CD4-positive, alpha-beta T cell treated with Interleukin-1 beta for 1 hour (primary cell): ENCODE measurements around the gene SOD3.

Source experiments
- DNase-seq, 2 donors: peaks; one replicate each; pipeline ENCODE4 v3.0.0-alpha.2; 2020 to 2022

The SOD3 gene

DNA sequence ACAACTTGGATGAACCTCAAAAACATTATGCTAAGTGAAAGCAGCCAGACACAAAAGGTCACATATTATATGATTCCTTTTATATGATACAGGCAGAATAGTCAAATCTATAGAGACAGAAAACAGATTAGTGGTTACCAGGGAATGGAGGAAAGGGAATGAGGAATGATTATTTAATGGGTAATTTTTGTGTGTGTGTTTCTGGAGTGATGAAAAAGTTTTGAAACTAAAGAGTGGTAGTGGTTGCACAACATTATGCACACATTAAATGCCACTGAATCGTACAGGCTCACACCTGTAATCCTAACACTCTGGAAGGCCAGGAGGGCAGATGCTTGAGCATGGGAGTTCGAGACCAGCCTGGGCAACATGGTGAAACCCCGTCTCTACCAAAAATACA lies 19.6 kb upstream of the SOD3 start:
- no peak for DNase-seq

DNA sequence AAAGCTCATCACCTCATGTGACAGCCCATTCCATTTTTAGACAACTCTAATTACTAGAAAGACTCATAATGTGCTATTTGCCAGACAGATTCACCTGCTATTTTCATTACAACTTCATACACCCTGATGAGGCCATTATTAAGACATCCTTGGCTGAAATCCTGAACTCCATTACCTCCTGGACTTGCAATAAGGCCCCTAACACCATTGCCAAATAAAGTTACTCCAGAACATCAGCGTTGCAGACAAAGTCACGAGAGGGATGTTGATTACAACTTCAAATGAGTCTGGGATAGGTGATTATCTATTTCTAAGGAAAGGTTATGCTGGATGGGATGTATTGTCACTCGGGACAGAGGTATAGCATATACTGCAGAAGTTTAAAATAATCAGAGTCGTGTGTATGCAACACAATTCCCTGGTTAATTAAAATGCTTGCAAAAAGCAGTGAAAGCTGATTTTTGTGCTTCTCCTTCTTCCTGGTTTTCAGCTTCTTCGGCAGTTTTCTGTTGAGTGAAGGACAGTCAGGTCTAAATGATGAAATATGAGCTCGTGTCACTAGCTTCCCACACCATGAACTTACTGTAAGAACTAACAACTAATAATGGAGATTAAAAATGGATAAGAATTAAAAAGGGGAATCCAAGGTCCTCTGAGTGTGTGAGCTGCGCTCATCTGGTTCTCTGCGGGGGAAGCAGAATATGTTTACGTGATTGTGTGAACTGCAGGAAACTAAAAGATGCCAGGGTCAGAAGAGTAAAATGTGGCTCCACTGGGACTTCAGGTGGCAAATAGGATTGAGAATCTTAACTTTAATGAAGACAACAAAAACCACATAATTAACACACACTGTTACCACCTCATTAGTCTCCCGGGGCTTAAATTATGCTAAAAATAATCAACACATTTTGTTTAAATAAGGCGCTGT lies 17.6 kb upstream of the SOD3 start:
- DNase-seq: no peak

DNA sequence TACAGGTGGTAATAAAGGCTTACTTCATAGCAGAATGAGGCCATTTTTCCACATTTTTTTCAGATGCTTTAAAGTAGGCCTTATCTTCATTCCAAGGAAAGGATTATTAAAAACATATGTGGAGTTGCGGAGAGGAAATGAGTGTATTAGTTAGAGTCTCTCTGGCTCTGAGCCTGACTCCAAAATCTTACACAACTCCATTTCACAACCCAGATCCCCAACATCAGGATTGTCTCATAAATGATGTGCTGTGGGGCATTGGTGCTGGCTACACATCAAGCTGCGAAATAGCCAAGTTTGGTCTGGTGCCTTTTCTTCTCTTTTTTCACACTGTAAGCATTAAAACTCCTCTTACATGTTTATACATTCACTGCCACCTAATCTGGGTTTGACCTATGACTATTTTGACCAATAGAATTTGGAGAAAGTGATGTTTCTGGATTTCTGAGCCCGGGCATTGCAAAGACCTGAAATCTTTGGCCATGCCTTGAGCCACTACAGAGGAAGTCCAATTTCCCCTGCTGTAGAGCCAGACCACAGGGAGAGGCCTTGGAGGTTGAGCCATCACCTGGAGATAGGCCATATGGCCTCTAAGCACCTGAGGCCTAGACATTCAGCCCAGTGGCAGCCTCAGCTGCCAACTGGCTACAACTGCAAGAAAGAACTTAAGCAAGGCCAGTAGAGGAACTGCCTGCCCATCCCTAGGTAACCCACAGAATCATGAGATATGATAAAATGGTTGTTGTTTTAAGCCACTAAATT lies 16.7 kb upstream of the SOD3 start:
- DNase-seq: no peak

DNA sequence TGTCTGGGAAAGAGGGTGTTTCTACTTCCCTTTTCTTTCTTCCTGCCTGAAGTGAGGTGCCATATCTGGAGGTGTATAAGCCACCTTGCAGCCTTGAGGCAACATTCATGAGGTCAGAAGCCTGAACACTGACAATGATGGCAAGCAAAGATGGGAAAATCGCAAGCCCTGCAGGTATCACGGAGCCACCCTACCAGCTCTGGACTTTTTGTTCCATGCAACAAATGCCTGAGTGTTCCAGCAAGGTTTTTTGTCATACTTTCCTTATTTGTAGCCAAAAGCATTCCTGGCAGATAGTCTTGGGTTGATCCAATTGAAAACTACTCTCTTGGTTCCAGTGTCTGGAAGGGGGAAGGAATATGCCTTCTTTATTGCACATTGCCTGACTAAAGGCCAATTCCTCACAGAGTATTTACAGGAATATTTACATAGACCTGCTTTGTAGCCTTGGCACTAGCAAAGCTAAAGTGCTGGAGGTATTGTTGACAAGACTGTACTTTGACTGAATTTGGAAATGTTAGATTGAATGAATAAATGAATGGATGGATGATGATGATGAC lies 14.4 kb upstream of the SOD3 start:
- DNase-seq: no peak

DNA sequence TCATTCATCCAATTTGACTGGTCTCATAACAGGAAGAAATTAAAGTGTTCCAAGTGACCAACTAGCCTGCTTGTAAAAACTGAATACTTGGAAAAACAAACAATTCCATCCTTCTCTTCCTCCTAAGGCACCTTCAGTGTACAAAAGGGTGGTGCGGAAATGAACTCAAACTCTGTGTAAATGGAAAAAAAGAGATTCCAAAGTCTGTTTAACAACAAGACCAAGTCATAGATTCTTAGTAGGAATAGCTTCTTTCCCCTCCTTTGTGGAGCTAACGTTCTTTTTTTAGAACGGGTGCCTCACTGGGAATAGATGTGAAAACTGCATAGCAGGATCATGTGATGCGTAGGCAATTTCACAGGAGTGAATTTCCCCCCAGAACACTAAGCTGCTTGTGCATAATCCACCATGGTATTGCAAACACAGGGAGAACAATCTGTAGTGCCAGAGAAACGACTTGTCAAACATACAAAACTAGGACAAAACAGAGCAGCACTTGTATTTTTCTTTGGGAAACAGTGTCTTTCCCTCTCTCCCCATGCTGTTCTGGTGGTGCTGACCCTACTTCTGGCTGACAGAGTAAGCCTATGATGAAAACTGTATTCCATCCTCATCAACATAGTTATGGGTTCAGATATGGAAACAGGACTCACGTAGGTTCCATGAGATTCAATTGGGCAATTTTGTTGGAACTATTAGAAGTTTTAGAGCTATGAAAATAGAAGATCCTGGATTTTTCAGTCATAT lies 13.2 kb upstream of the SOD3 start:
- DNase-seq: no peak

DNA sequence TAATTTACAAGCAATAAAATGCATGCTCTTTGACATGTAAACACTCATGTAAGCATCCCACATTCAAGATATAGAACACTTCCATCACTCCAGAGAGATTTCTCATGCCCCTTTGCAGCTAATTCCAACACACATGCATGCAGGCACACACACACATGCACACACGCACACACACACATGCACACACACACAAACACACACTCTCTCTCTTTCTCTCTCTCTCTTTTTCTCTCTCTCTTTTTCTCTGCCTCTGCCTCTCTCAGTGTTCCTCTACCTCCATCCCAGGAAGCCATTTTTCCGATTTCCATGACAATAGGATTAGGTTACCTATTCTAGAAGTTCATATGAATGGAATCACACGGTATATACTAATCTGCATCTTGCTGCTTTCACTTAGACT lies 11.9 kb upstream of the SOD3 start:
- no peak for DNase-seq

DNA sequence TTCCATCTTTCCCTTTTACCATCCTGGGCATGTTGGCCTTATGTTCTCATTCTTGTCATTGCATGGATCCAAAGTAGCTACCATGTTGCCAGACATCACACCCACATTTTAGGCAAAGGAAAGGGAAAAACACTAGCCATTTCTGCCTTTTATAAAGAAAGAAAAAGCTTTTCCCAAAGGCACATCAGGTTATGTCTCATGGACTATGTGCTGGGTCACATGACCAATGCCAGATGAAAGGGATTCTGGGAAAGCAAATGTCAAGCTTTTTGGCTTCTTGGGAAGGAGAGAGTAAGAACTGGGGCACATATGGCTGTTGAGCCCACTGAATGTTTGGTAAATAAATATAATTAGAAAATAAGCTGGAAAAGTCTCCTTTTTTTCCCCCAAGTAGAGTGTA lies 4.3 kb upstream of the SOD3 start:
- DNase-seq: no peak

DNA sequence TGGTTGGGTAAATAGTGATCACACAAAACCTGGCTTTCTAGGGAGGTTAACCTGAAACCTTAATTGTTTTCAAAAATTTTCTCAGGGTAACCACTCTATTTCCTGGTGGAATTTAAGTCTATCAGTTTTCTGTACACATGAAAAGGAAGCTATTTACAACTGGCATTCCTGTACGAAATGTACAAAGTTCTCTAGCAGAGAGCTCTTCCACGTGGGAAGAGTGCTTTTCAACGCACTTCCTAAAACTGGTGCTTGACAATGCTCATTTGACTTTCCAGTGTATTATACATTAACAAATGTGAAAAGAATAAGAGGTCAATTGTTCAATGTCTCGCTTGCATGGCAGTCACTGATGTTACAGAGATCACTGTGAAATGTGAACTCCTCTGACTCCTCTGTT lies 2.8 kb upstream of the SOD3 start:
- no peak for DNase-seq

DNA sequence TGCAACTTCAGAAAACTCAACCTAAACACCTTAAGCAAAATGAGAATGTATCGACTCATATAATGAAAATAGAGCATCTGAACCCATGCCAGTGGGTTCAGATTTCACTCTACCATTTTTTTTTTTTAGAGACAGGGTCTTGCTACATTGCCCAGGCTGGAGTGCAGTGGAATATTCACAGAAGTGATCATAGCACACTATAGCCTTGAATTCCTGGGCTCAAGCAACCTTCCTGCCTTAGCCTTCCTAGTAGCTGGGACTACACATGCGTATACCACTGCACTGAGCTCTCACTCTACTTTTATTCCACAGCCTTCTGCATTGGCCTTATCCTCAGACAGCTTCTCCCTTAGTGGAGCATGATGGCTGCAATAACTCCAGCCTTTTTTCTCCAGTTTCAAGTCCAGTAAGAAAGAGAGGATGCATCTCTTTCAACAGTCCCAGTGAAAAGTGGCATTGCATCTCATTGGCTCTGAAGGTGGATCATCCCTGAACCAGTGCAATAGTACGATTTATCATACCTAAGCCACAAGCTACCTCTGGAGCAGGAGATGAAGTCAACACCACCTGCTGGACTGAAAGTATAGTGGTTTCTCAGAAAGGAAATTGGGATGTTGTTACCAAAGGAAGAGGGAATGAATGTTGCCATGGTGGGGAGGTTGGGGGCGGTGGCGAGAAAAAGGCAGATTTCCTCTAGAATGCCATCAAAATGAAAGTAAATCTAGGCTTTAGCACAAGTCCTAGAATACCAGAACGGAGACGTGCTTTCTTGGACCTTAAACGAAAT lies 2.0 kb upstream of the SOD3 start:
- DNase-seq: no peak

DNA sequence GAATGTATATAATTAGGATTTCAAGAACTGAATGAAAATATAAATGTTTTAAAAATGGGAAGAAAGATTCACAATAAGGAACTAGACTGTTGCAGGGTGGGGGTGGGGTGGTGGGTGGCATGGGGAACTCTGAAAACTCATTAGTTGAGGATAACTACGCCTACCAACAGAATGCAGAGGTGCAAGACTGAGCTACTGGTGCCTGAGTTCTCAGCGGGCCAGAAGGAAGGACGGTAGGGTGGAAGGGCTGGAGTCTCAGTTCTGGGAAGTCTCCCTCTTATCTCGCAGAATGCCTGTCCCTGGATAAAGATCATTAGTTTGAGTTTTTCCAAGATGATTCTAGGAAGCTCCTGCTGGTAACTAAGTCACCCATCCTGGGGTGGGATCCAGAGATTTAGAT lies 1.3 kb upstream of the SOD3 start:
- DNase-seq: no peak

DNA sequence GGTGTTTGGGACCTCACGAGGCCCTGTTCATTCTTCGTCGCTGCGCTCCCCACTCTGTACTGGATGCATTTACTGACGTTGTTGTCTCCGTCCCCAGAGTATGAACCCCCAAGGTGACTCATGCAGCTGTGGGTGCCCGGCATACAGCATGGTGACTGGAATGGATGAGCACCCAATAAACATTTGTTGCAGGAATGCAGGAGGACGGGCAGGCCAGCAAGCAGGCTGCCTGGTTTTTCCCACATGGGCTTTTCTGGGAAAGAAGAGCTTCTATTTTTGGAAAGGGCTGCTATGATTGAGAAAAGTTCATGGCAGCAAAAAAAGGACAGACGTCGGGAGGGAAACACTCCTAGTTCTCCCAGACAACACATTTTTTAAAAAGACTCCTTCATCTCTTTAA lies 893 bp upstream of the SOD3 start:
- no peak for DNase-seq

DNA sequence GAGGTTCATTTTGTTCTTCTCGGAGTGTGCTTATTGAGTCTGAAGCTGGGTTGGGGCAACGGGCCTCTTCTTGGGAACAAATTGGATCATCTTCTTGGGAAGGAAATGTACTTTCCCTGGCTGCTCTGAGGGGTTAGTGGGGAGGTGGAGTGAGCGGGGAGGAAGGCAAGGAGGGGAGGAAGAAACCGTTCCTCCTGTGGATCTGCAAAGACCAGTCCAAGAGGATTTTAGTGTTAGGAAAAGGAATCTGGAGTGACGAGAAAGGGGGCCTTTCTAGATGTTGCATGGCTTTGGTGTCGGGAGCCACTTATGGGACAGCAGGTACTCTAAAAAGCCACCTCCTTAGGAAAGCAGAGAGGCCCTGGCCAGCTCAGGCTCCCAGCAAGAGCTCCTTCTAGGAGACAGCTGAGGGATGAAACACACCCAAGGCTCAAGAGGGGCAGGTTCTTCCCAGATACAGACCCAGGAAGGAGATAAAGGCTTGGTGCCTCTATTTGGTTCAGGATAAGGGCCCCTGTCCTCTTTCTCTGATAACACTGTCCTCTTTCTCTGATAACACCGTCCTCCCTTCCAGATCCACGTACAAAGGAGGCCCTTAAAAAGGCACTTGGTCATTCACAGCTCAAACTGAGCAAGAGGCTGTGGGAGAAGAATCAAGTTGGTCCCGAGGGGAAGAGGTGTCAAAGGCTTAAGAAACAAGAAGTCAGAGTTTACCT lies 451 bp downstream of the SOD3 start:
- no peak for DNase-seq

DNA sequence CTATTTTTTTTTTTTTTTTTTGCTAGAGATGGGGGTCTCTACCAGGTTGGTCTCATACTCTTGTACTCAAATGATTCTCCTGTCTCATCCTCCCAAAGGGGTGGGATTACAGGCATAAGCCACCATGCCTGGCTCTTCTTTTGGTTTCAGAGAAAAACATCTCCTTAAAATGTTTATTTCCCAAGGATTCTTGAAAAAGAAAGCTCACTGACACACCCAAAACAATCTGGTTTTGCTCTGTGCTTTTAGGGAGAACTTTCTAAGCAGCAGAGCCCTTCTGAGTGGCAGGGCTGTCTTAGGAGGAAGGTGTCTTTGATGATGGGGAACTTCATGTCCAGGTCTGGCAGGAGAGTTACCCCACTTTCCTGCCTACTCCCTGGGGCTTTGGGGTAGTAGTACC lies 1.2 kb downstream of the SOD3 start:
- DNase-seq: no peak

DNA sequence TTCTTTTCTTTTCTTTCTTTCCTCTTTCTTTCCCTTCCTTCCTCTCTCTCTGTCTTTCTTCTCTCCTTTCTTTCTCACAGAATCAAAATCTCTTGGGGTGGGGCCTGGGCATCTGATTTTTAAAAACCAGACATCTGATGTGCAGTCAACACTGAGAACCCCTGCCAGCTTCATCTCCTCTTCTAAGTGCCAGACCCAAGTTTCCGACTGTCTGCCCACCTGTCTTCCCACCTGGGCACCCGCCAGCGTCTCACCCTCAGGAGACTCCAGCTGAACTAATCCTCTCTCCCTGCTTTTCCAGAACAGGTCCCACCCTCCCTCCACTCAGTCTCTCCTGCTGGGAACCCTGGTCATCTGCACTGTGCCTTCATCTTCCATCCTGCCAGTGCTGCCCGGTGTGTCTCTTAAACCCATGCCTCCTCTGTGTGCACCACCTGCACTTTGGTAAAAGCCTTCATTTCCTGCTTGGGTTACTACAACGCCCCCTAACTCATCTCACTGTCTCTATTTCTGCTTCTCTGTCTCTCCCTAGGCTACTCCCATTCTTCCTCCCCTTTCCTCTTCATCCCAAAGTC lies 2.8 kb downstream of the SOD3 start:
- DNase-seq: no peak

DNA sequence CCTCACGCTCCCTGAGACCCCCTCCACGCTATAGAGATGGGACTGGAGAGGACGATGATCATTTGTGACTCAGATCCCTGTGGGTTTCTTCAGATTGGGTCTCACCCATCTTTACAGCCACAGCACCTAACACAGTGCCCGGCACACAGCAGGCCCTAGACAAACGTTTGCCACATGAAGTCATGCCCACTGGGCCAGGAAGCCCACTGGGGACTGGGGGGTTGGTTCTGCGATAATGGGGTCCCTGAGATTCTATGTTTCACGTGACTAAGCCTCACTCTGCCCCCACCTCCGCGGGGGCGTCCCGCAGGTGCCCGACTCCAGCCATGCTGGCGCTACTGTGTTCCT lies 3.8 kb downstream of the SOD3 start:
- no peak for DNase-seq

DNA sequence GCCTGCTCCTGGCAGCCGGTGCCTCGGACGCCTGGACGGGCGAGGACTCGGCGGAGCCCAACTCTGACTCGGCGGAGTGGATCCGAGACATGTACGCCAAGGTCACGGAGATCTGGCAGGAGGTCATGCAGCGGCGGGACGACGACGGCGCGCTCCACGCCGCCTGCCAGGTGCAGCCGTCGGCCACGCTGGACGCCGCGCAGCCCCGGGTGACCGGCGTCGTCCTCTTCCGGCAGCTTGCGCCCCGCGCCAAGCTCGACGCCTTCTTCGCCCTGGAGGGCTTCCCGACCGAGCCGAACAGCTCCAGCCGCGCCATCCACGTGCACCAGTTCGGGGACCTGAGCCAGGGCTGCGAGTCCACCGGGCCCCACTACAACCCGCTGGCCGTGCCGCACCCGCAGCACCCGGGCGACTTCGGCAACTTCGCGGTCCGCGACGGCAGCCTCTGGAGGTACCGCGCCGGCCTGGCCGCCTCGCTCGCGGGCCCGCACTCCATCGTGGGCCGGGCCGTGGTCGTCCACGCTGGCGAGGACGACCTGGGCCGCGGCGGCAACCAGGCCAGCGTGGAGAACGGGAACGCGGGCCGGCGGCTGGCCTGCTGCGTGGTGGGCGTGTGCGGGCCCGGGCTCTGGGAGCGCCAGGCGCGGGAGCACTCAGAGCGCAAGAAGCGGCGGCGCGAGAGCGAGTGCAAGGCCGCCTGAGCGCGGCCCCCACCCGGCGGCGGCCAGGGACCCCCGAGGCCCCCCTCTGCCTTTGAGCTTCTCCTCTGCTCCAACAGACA lies 4.4 kb downstream of the SOD3 start:
- DNase-seq: no peak

DNA sequence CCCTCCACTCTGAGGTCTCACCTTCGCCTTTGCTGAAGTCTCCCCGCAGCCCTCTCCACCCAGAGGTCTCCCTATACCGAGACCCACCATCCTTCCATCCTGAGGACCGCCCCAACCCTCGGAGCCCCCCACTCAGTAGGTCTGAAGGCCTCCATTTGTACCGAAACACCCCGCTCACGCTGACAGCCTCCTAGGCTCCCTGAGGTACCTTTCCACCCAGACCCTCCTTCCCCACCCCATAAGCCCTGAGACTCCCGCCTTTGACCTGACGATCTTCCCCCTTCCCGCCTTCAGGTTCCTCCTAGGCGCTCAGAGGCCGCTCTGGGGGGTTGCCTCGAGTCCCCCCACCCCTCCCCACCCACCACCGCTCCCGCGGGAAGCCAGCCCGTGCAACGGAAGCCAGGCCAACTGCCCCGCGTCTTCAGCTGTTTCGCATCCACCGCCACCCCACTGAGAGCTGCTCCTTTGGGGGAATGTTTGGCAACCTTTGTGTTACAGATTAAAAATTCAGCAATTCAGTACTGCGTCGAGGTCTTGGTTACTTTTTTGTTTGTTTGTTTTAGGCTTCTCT lies 5.0 kb downstream of the SOD3 start:
- DNase-seq: no peak

DNA sequence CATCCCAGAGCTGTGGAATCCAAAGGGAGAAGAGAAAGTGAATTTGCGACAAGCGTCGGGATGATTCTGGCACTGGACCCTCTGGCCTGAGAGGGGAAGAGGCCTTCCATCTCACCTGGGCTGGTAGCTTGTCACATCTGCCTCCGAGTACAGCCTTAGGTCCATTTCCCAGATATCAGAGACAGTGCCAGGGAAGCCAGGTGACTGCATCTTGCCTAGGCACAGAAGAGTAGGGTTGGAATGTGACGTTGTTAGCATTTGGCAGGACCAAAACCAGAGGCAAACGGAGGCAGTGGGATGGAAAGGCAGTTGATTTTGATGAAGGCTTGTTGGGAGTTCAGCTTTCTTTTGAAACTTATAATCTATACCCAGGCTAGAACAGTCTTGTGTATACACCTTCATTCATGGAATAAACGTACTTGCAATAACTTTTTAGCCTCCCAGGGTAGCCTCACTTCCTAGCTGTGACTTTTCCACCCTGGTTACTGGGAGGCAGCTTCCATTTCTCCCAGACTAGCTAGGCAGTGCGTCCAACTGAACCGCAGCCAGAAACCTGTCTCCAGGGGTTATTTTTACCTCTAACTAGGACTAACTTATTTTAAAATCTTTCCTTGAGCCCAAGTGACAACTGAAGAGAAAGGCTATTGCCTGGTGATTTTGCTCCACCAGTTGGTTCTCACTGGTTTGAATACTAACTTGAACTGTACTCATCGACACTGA lies 5.9 kb downstream of the SOD3 start:
- DNase-seq: no peak

DNA sequence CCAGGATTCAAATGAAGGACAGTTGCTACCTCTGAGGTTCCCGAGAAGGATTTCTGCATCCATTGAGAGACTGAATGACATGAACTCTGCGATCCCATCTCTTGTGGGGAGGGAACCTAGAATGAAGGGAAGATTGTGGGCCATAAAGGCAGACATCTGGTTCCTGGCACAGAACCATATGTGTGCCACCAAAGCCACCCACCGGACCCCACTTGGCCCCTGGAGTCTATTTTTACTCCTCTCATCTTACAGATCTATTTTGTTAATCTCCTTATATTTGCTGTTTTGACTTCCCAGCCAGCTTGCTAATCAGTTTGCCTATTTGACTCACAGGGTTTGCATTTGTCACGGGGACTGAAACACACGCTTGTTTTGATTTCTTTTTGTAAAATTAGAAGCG lies 7.3 kb downstream of the SOD3 start:
- DNase-seq: no peak

DNA sequence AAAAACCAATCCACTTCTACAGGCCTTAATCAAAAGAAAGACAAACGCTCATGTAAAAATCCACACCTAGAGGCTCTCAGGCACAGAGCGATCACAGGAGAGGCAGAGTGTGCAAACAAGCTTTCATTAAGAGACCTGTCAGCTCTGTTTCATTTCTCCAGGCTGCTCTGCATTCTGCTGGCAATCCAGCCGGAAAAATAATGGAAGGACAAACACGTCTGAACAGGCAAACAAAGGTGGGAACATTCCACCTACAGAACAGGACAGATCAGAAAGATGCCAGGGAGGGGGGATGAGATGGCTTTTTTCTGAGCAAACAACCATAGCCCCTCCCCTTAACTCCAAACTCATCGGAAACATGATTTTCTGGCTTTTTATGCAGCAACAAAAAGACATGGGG lies 9.7 kb downstream of the SOD3 start:
- no peak for DNase-seq
